H1 (cell line): Measurements from ENCODE around the gene RAMP3. TPM values are rescaled to one million over a fixed set of nuclear protein-coding genes. Genes with fewer than 3 reads are reported as not detected.

ENCODE experiments used
- CTCF ChIA-PET: fragments of 300-600 bp; sonication (Branson Sonifier 250); formaldehyde crosslinking; loops from one replicate; lab custom pipeline; 2021; ENCODE audit not compliant: partially characterized antibody; lab: Charles Lee
- POLR2A ChIA-PET: fragments of 300-600 bp; sonication (Branson Sonifier 250); formaldehyde crosslinking; loops from one replicate; lab custom pipeline; 2021; ENCODE audit warnings: inconsistent platforms; ENCODE audit not compliant: partially characterized antibody; lab: Charles Lee
- DNase-seq, 2 experiments: peaks; one replicate each; pipeline versions ENCODE4 v3.0.0 to v3.0.0-alpha.2; 2010 to 2022; ENCODE audit warnings: low spot score in 2 of 2, low read depth in 1 of 2, mixed read lengths in 1 of 2
- FAIRE-seq: peaks from 2 replicates; lab custom pipeline; 2011; peaks lifted over from hg19 to GRCh38; lab: Jason Lieb, UNC
- H2AFZ ChIP-seq: 2 replicates; pipeline ENCODE4 v1.8.1; 2012; ENCODE audit warnings: low read length, inconsistent platforms
- H2AK5ac ChIP-seq: 2 replicates; pipeline ENCODE4 v1.6.1; 2013; ENCODE audit warnings: low read depth, low read length
- H2BK120ac ChIP-seq: replicated peaks from 2 replicates; pipeline ENCODE3; 2013; ENCODE audit warnings: low read depth, low read length, inconsistent platforms
- H2BK12ac ChIP-seq: 2 replicates; pipeline ENCODE4 v1.6.1; 2013; ENCODE audit warnings: low read depth, low read length
- H2BK15ac ChIP-seq: 2 replicates; pipeline ENCODE4 v1.6.1; 2013; ENCODE audit warnings: low read length
- H2BK20ac ChIP-seq: 2 replicates; pipeline ENCODE4 v1.6.1; 2013; ENCODE audit warnings: low read length
- H2BK5ac ChIP-seq: 2 replicates; pipeline ENCODE4 v1.6.1; 2013; ENCODE audit warnings: low read depth, low read length
- H3K14ac ChIP-seq: 2 replicates; pipeline ENCODE4 v1.6.1; 2013; ENCODE audit warnings: inconsistent platforms; ENCODE audit not compliant: insufficient read length
- H3K18ac ChIP-seq: 2 replicates; pipeline ENCODE4 v1.6.1; 2013; ENCODE audit warnings: low read length; ENCODE audit errors: extremely low read depth
- H3K23ac ChIP-seq: 2 replicates; pipeline ENCODE4 v1.6.1; 2013; ENCODE audit warnings: inconsistent platforms; ENCODE audit not compliant: insufficient read length
- H3K23me2 ChIP-seq: 2 replicates; pipeline ENCODE4 v1.6.1; 2013; ENCODE audit warnings: low read depth, low read length
- H3K27ac ChIP-seq: 2 replicates; pipeline ENCODE4 v1.6.1; 2011; ENCODE audit warnings: low read depth, low read length, inconsistent platforms
- H3K27me3 ChIP-seq, 4 experiments: replicated peaks in 1 of 4; 1 replicate in 1 of 4; 2 replicates in 3 of 4; pipeline versions ENCODE4 v1.6.1 to v1.8.1; 2011 to 2013; ENCODE audit warnings: low read length in 3 of 4, mild to moderate bottlenecking in 3 of 4, inconsistent platforms in 2 of 4, mixed read lengths in 2 of 4, moderate library complexity in 1 of 4; ENCODE audit not compliant: control insufficient read depth in 3 of 4, insufficient read depth in 3 of 4; ENCODE audit errors: extremely low read depth in 1 of 4
- H3K36me3 ChIP-seq, 4 experiments: 2 replicates each; pipeline versions ENCODE4 v1.6.1 to v1.8.1; 2011 to 2013; ENCODE audit warnings: mild to moderate bottlenecking in 4 of 4, low read length in 3 of 4, moderate library complexity in 2 of 4, control low read depth in 1 of 4, inconsistent platforms in 1 of 4; ENCODE audit not compliant: insufficient read depth in 4 of 4, control insufficient read depth in 2 of 4
- H3K4ac ChIP-seq: replicated peaks from 2 replicates; pipeline ENCODE3; 2013; ENCODE audit warnings: low read length, low read depth, mixed read lengths, inconsistent platforms; ENCODE audit not compliant: insufficient read length
- H3K4me1 ChIP-seq, 4 experiments: replicated peaks in 1 of 4; 1 replicate in 1 of 4; 2 replicates in 3 of 4; pipeline versions ENCODE4 v1.6.1 to v1.8.1; 2011 to 2013; ENCODE audit warnings: low read length in 3 of 4, inconsistent platforms in 2 of 4, mixed read lengths in 1 of 4; ENCODE audit not compliant: insufficient read depth in 4 of 4, control insufficient read depth in 3 of 4
- H3K4me2 ChIP-seq, 2 experiments: 2 replicates each; pipeline versions ENCODE4 v1.6.1 to v1.8.1; 2011 to 2013; ENCODE audit warnings: low read depth in 2 of 2, low read length in 2 of 2, control low read depth in 1 of 2, inconsistent platforms in 1 of 2, mild to moderate bottlenecking in 1 of 2; ENCODE audit not compliant: insufficient read depth in 1 of 2
- H3K4me3 ChIP-seq, 4 experiments: fragments of 200-600, 300-600 bp in 1 of 4; sonication (generic), shearing (Covaris generic), sonication (Bioruptor Twin) in 1 of 4; 2 replicates each; pipeline versions ENCODE4 v1.5.1 to v1.8.1; 2011 to 2016; ENCODE audit warnings: low read length in 4 of 4, low read depth in 3 of 4, control low read depth in 2 of 4, inconsistent platforms in 2 of 4, mild to moderate bottlenecking in 2 of 4, mixed read lengths in 1 of 4, moderate library complexity in 1 of 4; ENCODE audit not compliant: insufficient read depth in 2 of 4; ENCODE audit errors: extremely low read depth in 1 of 4
- H3K56ac ChIP-seq: replicated peaks from 2 replicates; pipeline ENCODE3; 2013; ENCODE audit warnings: low read depth, mild to moderate bottlenecking, mixed read lengths, low read length, inconsistent platforms; ENCODE audit not compliant: insufficient read length
- H3K79me1 ChIP-seq: 2 replicates; pipeline ENCODE4 v1.6.1; 2013; ENCODE audit warnings: low read depth, low read length, control low read depth
- H3K79me2 ChIP-seq, 2 experiments: 2 replicates each; pipeline versions ENCODE4 v1.6.1 to v1.8.1; 2012 to 2013; ENCODE audit warnings: low read length in 2 of 2, mild to moderate bottlenecking in 2 of 2, inconsistent platforms in 1 of 2; ENCODE audit not compliant: insufficient read depth in 2 of 2, control insufficient read depth in 1 of 2
- H3K9ac ChIP-seq, 4 experiments: replicated peaks in 1 of 4; 1 replicate in 1 of 4; 2 replicates in 3 of 4; pipeline versions ENCODE4 v1.6.1 to v1.8.1; 2011 to 2013; ENCODE audit warnings: low read depth in 3 of 4, low read length in 3 of 4, control low read depth in 2 of 4, mild to moderate bottlenecking in 2 of 4, moderate library complexity in 2 of 4, inconsistent platforms in 1 of 4; ENCODE audit errors: extremely low read depth in 1 of 4
- H3K9me3 ChIP-seq, 2 experiments: 2 replicates each; pipeline versions ENCODE4 v1.6.1 to v1.8.1; 2012 to 2013; ENCODE audit warnings: mild to moderate bottlenecking in 2 of 2, moderate library complexity in 2 of 2, control low read depth in 1 of 2, inconsistent platforms in 1 of 2, low read depth in 1 of 2, low read length in 1 of 2, mixed read lengths in 1 of 2; ENCODE audit not compliant: insufficient read depth in 2 of 2
- H4K20me1 ChIP-seq, 2 experiments: replicated peaks in 1 of 2; 2 replicates each; pipeline versions ENCODE3 to v1.8.1; 2011 to 2013; ENCODE audit warnings: inconsistent platforms in 2 of 2, low read length in 2 of 2, mild to moderate bottlenecking in 1 of 2; ENCODE audit not compliant: insufficient read depth in 2 of 2, control insufficient read depth in 1 of 2
- H4K5ac ChIP-seq: 2 replicates; pipeline ENCODE4 v1.6.1; 2013; ENCODE audit warnings: low read length, low read depth, mixed read lengths, inconsistent platforms; ENCODE audit not compliant: insufficient read length
- H4K8ac ChIP-seq: 2 replicates; pipeline ENCODE4 v1.8.0; 2013; ENCODE audit warnings: mild to moderate bottlenecking, moderate library complexity, low read length, inconsistent platforms; ENCODE audit not compliant: insufficient read depth; ENCODE audit errors: extremely low read depth
- H4K91ac ChIP-seq: replicated peaks from 2 replicates; pipeline ENCODE3; 2013; ENCODE audit warnings: low read length, mixed read lengths, inconsistent platforms; ENCODE audit not compliant: insufficient read length
- ASH2L ChIP-seq: fragments of 200-600, 300-600 bp; sonication (generic); IDR thresholded peaks from one replicate; pipeline ENCODE4 v1.7.1; 2017; ENCODE audit warnings: low read length
- CBX8 ChIP-seq: fragments of 300-800, 300-1000 bp; sonication (generic); IDR thresholded peaks from 2 replicates; pipeline ENCODE4 v1.7.1; 2016; ENCODE audit warnings: low read depth, low read length, borderline replicate concordance
- CEBPB ChIP-seq: IDR thresholded peaks from 2 replicates; pipeline ENCODE4 v1.6.1; 2012; ENCODE audit warnings: low read depth, low read length
- CREB1 ChIP-seq: IDR thresholded peaks from 2 replicates; pipeline ENCODE4 v1.6.1; 2012; ENCODE audit warnings: inconsistent platforms
- EP300 ChIP-seq, 2 experiments: IDR thresholded peaks; 1 replicate in 1 of 2; 2 replicates in 1 of 2; pipeline ENCODE4 v1.6.1; 2011 to 2012; ENCODE audit warnings: low read depth in 2 of 2, low read length in 2 of 2, mild to moderate bottlenecking in 2 of 2, borderline replicate concordance in 1 of 2, inconsistent platforms in 1 of 2, moderate library complexity in 1 of 2
- KDM4A ChIP-seq: IDR thresholded peaks from one replicate; pipeline ENCODE4 v1.7.1; 2012; ENCODE audit warnings: low read depth, mild to moderate bottlenecking, moderate library complexity, low read length, inconsistent platforms; ENCODE audit not compliant: severe bottlenecking
- MAFK ChIP-seq: IDR thresholded peaks from 2 replicates; pipeline ENCODE4 v1.6.1; 2012; ENCODE audit warnings: low read depth, mild to moderate bottlenecking, improper control_type of control experiment, low read length
- SIN3A ChIP-seq, 2 experiments: IDR thresholded peaks in 1 of 2; conservative IDR thresholded peaks in 1 of 2; 2 replicates each; pipeline ENCODE4 v1.6.1; 2011 to 2012; ENCODE audit warnings: low read length in 2 of 2, improper control_type of control experiment in 1 of 2, low read depth in 1 of 2, mild to moderate bottlenecking in 1 of 2
- SIRT6 ChIP-seq: IDR thresholded peaks from one replicate; pipeline ENCODE4 v1.7.1; 2012; ENCODE audit warnings: low read length, inconsistent platforms
- SP1 ChIP-seq: IDR thresholded peaks from 2 replicates; pipeline ENCODE4 v1.6.1; 2011; ENCODE audit warnings: low read depth, low read length
- USF2 ChIP-seq: IDR thresholded peaks from 2 replicates; pipeline ENCODE4 v1.6.1; 2011; ENCODE audit warnings: low read length, improper control_type of control experiment
- ZNF274 ChIP-seq: IDR thresholded peaks from 2 replicates; pipeline ENCODE4 v1.7.0; 2012; ENCODE audit warnings: low read length, borderline replicate concordance; ENCODE audit errors: extremely low read depth
- WGBS, 2 experiments: shearing (Covaris generic) in 1 of 2; methylation state at CpG; one replicate each; pipeline versions ENCODE4 v1.1.6 to v1.1.7; 2013 to 2015; ENCODE audit warnings: low lambda C conversion rate in 2 of 2, mixed read lengths in 2 of 2, inconsistent platforms in 1 of 2, low coverage in 1 of 2, missing lambda C conversion rate in 1 of 2; ENCODE audit not compliant: insufficient replicate concordance in 2 of 2, insufficient coverage in 1 of 2, insufficient read length in 1 of 2; ENCODE audit errors: extremely low coverage in 1 of 2, missing lambda C conversion rate in 1 of 2; 5-methylcytosine and 5-hydroxymethylcytosine counted together
- polyA plus RNA-seq, 7 experiments: library from polyadenylated mRNA; depleted of rRNA in 3 of 7; stranded (reverse) in 5 of 7; unstranded in 2 of 7; fragments of >200 nt in 5 of 7; fragments of 200-250 nt in 2 of 7; gene quantifications; 1 replicate in 5 of 7; 2 replicates in 1 of 7; 4 replicates in 1 of 7; pipeline versions ENCODE4 v1.2.1 to v1.2.3, GENCODE V29; 2011 to 2013; ENCODE audit warnings: missing spikeins in 2 of 7, mixed read lengths in 2 of 7
- total RNA-seq: library from RNA; stranded (reverse); fragmentation: NEBNext Ultra II Directional; extraction: Animal tissue kit (Norgen Biotek cat#: 25700); gene quantifications from 2 replicates; pipeline ENCODE4 v1.2.1, GENCODE V29; 2021

RAMP3 gene
- total and polyA plus RNA-seq, 2 of the 8 experiments (the other 6 are each of a cell fraction or from before 2014, with no cell fraction given), result 0.88 to 0.98 TPM

- POLR2A ChIA-PET, result no interaction called here
- WGBS, 2 experiments, result 82% methylated on average over 5 of the region's 5 CpGs; no CpG with 5 or more reads in 1 of the 2 experiments
Observed at GRCh38 chr7:45212606-45213005, 55.0 kb downstream of the RAMP3 start.

More at GRCh38 chr7:45212606-45213005, 55.0 kb downstream of the RAMP3 start:
- no peak overlapping the region for H2BK120ac ChIP-seq
- TF ChIP-seq CBX8, result no peak
- TF ChIP-seq MAFK, result no peak
- no peak for TF ChIP-seq CREB1
- no peak for TF ChIP-seq SIN3A (conservative IDR thresholded peaks at IDR 0.05 in 1 of 2, IDR thresholded peaks at IDR 0.05 in 1 of 2; ENCODE audit: low read depth in 1 of 2, low read length in 2 of 2)
- TF ChIP-seq USF2, result no peak
- TF ChIP-seq SP1, result no peak
- TF ChIP-seq ASH2L, result no peak
- no peak for TF ChIP-seq CEBPB
- TF ChIP-seq KDM4A, result no peak
- TF ChIP-seq SIRT6, result no peak
- TF ChIP-seq ZNF274, result no peak
- no peak for TF ChIP-seq EP300 (IDR thresholded peaks at IDR 0.05; ENCODE audit: borderline replicate concordance in 1 of 2, low read depth in 2 of 2, low read length in 2 of 2)
- CTCF ChIA-PET, result interaction anchor here (0.8 kb wide), 1 partner anchor 27 kb away, joined by 3 read pairs; no protein-coding TSS in a partner anchor
- no peak overlapping the region for H3K27ac ChIP-seq
- DNase-seq (no peak), FAIRE-seq (no peak)
- no peak overlapping the region for H4K91ac ChIP-seq
- no peaks in the 10 kb centered on the region for H3K79me1 ChIP-seq
- H3K18ac ChIP-seq, result no peak overlapping the region
- no peaks in the 10 kb centered on the region for H3K27me3 ChIP-seq
- no peak overlapping the region for H3K23ac ChIP-seq
- no peaks in the 10 kb centered on the region; a peak in 1 of 7 replicates for H3K4me1 ChIP-seq
- H3K23me2 ChIP-seq, result no peaks in the 10 kb centered on the region
- H3K56ac ChIP-seq, result no peak overlapping the region
- no peak overlapping the region for H2BK20ac ChIP-seq
- H2BK12ac ChIP-seq, result no peak overlapping the region
- H3K4me2 ChIP-seq, result no peak overlapping the region
- H4K20me1 ChIP-seq, result no peaks in the 10 kb centered on the region
- no peak overlapping the region for H2BK5ac ChIP-seq
- H2AK5ac ChIP-seq, result no peak overlapping the region
- no peak overlapping the region for H3K4me3 ChIP-seq
- no peak overlapping the region for H4K8ac ChIP-seq
- no peaks in the 10 kb centered on the region for H3K9me3 ChIP-seq
- H3K4ac ChIP-seq, result no peak overlapping the region
- no peak overlapping the region for H3K14ac ChIP-seq
- no peak overlapping the region for H2BK15ac ChIP-seq
- no peak overlapping the region for H3K9ac ChIP-seq
- H4K5ac ChIP-seq, result no peak overlapping the region
- no peaks in the 10 kb centered on the region for H3K79me2 ChIP-seq
- no peaks in the 10 kb centered on the region for H3K36me3 ChIP-seq
- no peak overlapping the region for H2AFZ ChIP-seq
